HG03342 (cell line): ENCODE results near the gene NGEF.

ENCODE experiments used
- ATAC-seq: cut with Tn5 transposase; IDR thresholded peaks from one replicate; pipeline ENCODE4 v1.9.1; 2021; ENCODE audit warnings: mild to moderate bottlenecking, moderate library complexity; ENCODE audit not compliant: unreplicated experiment

NGEF gene

DNA sequence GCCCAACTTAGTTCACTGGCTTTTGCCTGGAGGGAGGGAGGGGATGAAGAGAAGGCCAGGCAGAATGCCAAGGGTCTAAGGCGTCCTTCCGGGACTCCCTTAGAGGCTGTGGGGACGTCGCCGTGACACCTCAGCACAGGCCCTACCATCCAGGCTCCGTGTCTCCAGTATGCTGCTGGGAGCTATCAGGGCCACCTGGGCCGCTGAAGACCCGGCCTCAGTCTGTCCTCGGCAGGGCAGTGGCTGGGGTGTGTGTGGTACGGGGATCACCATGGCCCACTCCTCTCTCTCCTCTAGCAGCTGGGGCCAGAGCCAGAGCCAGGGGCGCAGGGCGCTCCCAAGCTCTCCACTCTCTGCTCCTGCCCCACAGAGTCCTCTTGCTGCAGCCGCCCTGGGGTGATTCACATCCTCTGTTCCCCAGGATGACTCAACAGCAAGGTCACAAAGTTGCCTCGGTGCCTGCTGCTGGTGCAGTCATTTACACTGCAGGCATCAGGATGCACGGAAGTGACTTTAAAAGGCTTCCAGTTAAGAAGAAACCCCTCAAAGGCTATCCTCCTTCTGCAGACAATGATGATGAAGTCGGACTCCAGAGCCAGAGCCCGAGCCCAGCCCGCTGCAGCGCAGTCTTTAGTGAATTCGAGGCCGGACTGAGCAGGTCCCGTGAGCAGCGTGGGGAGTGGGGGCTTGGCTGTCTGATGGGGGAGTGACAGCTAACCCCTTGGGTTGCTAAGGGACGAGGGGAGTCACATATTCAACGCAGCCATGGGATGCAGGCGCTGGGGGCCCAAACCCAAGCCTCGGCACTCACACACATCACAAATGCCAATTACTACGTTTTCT is 111.1 kb downstream of the NGEF start:
- no peak for ATAC-seq

DNA sequence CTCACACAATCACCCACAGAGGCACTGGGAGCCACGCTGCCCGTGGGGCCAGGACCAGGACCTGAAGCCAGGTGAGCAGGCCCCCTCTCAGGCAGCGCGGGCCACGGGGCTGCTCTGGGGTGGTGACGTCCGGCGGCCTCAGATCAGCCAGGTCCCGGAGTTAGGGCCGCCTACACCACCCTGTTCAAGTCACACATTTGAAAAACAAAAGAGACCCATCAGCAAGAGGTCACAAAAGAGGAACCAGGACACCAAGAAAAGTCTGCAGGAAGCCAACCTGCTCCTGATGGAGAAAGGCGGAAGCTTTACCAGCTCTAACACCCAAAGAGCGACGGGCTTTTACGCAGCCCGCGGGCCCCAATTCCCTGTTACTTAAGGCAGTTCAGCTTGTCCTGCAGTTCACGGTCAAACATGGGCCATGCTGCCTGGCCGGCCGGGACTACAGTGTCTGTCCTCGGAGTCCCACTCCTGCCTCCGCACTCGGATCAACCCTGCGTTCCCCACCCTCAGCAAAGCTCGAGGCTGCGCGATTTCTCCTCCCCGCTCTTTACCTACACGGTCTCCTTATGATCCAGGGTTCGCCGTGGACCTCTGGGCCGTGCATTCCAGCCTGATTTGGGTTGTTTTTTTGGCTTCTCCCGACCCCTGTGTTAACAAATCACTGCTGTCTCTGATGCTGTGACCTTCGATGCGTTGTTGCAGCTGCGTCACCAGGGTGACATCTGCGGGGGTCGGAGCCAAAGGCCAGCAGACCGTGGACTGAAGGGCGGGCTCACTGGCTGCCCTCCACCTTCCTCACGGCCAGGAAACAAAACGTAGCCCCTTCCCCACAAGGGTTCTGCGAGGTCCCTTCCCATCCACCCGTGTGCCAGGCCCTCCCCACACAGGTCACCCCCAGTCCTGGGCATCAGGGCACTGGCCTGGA is 112.0 kb downstream of the NGEF start:
- no peak for ATAC-seq

DNA sequence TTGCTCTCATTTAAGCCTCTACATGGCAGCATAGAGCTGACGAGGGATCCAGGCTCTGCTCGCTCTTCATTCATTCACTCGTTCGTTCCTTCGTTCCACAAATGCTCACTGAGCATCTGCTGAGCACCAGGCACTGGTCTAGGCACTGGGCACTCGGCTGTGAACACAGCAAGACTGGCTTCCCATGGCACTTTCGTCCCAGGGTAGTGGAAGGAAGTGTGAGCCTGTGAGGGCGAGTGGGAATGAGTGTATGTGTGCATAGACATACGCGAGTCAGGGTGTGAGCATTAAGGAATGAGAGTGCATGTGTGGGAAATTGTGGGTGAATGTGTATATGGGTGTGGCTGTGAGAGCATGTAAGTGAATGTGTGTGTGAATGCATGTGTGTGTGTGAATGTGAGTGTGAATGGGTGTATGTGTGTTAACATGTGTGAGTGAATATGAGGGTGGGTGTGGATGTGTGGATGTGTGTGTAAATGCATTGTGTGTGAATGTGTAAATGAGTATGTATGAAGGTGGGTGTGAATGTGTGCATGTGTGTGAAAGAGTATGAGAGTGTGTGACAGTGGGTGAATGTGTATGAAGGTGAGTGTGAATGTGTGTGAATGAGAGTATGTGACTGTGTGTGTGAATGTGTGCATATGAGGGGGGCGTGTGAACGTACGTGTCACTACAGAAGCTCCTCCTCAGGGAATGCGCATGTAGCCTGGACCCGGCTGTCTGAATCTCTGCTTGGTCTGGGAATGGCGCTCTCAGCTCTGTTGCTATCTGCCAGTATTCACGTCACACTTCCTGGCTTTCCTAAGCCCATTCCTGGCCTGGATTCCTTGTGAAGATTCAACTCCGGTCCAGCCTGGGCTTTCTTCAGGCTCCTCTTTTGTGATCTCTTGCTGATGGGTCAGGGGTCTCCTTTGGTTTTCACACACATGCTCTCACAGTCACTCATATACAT is 114.2 kb downstream of the NGEF start:
- no peak for ATAC-seq

- ATAC-seq: no peak
Measured at GRCh38 chr2:232897598-232898408, 115.3 kb downstream of the NGEF start.

DNA sequence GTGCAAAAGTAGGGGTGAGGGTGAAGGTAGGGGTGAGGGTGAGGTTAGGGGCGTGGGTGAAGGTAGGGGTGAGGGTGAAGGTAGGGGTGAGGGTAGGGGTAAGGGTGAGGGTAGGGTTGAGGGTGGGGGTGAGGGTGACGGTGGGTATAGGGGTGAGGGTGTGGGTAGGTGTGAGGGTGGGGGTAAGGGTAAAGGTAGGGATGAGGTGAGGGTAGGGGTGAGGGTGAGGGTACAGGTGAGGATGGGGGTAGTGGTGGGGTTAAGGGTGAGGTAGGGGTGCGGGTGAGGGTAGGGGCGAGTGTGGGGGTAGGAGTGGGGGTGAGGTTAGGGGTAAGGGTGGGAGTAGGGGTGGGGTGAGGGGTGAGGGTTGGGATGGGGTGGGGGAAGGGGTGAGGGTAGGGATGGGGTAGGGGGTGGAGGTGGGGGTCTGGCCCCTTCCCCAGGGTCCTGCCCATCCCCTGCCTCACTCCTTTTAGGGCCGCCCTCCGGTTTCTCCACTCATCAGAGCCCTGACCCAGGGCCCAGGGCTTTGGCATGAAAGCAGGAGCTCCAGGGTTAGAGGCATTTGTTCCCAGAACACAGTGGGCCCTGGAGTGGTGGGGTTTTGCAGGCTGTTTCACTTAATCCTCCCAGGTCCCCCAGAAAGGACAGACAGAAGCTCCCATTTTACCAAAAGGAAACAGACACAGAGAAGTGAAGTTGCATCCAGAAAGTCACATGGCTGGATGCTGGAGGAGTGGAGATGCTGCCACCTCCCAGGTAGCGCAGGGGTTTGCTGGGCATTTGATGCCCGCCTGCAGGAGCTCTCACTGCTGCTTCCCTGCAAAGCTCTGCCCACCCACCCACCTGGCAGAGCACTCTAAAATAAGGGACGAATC is 116.1 kb downstream of the NGEF start:
- no peak for ATAC-seq

DNA sequence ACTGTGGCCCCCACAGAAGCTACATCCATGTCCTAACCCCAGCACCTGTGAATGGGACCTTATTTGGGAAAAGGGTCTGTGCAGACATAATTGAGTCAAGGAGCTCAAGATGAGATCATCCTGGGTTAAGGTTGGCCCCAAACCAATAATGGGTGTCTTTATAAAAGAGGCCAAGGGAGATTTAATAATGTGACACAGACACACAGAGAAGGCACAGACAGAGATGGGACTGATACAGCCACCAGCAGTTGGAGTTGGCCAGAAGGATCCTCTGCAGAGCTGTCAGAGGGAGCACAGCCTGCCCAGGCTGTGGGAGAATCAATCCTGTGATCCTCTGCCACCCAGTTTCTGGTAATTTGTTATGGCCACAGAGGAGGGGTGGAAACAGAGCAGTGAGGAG is 116.9 kb downstream of the NGEF start:
- ATAC-seq: no peak

- no peak for ATAC-seq
Measured at GRCh38 chr2:232894746-232895145, 118.3 kb downstream of the NGEF start.

- ATAC-seq: no peak
Measured at GRCh38 chr2:232894251-232894650, 118.8 kb downstream of the NGEF start.

DNA sequence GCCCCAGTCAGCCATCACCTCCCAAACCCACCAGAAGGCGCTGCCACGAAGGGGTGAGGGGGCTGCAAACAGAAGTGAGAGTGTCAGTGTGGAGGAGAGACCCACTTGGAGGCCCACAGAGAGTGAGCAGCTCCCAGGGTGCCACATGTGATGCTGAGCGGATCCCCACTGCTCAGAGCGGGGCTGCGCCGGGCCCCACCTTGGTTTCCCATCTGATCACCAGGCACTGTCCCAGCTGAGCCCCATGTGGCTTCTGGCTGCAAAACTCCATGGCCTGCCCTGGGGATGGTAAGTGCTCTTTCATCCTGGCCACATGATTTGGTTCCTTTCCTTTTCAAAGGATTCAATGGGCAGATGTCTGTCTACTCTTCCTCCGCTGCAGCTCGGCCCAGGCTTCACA is 119.2 kb downstream of the NGEF start:
- ATAC-seq: no peak

GRCh38 chr2:232892843-232893242 is 120.2 kb downstream of the NGEF start:
- no peak for ATAC-seq

GRCh38 chr2:232892221-232892620 is 120.8 kb downstream of the NGEF start:
- ATAC-seq: no peak

DNA sequence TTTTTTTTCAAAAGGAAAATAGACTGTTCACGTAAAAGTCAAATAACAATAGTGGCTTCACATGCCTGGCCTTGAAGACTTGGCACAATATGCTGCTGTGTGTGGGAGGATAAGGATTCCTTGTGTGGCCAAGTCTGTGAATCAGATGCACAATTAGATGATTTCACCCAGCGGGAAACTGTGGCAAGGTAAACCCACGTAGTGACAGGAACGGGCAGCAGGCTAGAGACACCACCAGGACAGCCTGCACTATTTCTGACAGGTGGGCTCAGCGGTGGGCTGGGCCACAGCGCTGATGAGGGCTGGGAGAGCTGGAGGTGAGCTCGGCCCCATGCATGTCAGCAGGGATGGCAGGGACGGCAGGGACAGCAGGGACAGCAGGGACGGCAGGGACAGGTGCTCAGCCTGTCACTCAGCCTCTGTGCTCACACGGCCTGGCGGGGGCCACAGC is 121.4 kb downstream of the NGEF start:
- no peak for ATAC-seq

GRCh38 chr2:232890896-232891601 is 122.0 kb downstream of the NGEF start:
- ATAC-seq: no peak

- ATAC-seq: no peak
Measured at GRCh38 chr2:232890536-232890895, 122.5 kb downstream of the NGEF start.

DNA sequence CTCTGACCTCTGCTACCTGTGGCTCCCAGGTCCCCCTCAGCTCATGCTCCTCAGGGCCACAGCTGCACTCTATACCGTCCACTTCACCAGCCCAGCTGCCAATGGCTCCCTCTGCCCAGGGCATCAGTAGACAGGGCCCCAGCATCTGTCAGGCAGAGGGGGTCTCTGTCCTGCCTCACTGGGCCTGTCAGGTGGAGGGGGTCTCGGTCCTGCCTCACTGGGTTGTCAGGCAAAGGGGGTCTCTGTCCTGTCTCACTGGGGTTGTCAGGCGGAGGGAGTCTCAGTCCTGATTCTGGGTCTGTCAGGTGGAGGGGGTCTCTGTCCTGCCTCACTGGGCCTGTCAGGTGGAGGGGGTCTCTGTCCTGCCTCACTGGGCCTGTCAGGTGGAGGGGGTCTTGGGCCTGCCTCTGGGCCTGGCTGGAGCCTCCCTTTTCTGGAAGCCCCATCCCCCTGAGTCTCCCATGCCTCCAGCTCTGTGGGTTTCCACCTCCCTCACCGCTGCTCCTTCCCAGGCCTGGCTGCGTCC is 123.1 kb downstream of the NGEF start:
- no peak for ATAC-seq

- ATAC-seq: no peak
Measured at GRCh38 chr2:232888839-232889529, 124.1 kb downstream of the NGEF start.

- ATAC-seq: no peak
Measured at GRCh38 chr2:232888099-232888836, 124.8 kb downstream of the NGEF start.
